ENCODE data around the gene IFNL2.
"Not testable (repeated sequence)": the region's sequence is repeated elsewhere in the genome, so short reads cannot be mapped to it uniquely, and the experiment has no call there.

The IFNL2 gene

GRCh38 chr19:39251081-39251480, 17.1 kb upstream of the IFNL2 start:
- in situ Hi-C loops (cut with HindIII; ENCODE audit: low pct_ligation_motif_present, low pct_unique_long_range_greater_than_20kb, low sequenced_read_pairs), result no loop called here
- no peak for DNase-seq

- DNase-seq, result no peak
- in situ Hi-C loops (cut with HindIII; ENCODE audit: low pct_ligation_motif_present, low pct_unique_long_range_greater_than_20kb, low sequenced_read_pairs), result no loop called here
Measured at GRCh38 chr19:39251846-39252245, 16.4 kb upstream of the IFNL2 start.

GRCh38 chr19:39252458-39252857, 15.7 kb upstream of the IFNL2 start:
- in situ Hi-C loops (cut with HindIII; ENCODE audit: low pct_ligation_motif_present, low pct_unique_long_range_greater_than_20kb, low sequenced_read_pairs), result no loop called here
- no peak for DNase-seq

- DNase-seq, result no peak
- in situ Hi-C loops (cut with HindIII; ENCODE audit: low pct_ligation_motif_present, low pct_unique_long_range_greater_than_20kb, low sequenced_read_pairs), result no loop called here
Measured at GRCh38 chr19:39253374-39254149, 14.6 kb upstream of the IFNL2 start.

- DNase-seq, result no peak
- in situ Hi-C loops (cut with HindIII; ENCODE audit: low pct_ligation_motif_present, low pct_unique_long_range_greater_than_20kb, low sequenced_read_pairs), result no loop called here
Measured at GRCh38 chr19:39254531-39255345, 13.5 kb upstream of the IFNL2 start.

GRCh38 chr19:39257227-39257626, 11.0 kb upstream of the IFNL2 start:
- in situ Hi-C loops (cut with HindIII; ENCODE audit: low pct_ligation_motif_present, low pct_unique_long_range_greater_than_20kb, low sequenced_read_pairs), result no loop called here
- DNase-seq, result no peak

GRCh38 chr19:39261704-39262103, 6.5 kb upstream of the IFNL2 start:
- in situ Hi-C loops (cut with HindIII; ENCODE audit: low pct_ligation_motif_present, low pct_unique_long_range_greater_than_20kb, low sequenced_read_pairs), result no loop called here
- no peak for DNase-seq

- no peak for DNase-seq
- in situ Hi-C loops (cut with HindIII; ENCODE audit: low pct_ligation_motif_present, low pct_unique_long_range_greater_than_20kb, low sequenced_read_pairs), result no loop called here
Measured at GRCh38 chr19:39262496-39262895, 5.7 kb upstream of the IFNL2 start.

GRCh38 chr19:39263912-39264305, 4.3 kb upstream of the IFNL2 start:
- in situ Hi-C loops (cut with HindIII; ENCODE audit: low pct_ligation_motif_present, low pct_unique_long_range_greater_than_20kb, low sequenced_read_pairs), result no loop called here
- DNase-seq, result no peak

GRCh38 chr19:39264306-39265290, 3.6 kb upstream of the IFNL2 start:
- in situ Hi-C loops (cut with HindIII; ENCODE audit: low pct_ligation_motif_present, low pct_unique_long_range_greater_than_20kb, low sequenced_read_pairs), result no loop called here

GRCh38 chr19:39265321-39265916, 2.8 kb upstream of the IFNL2 start:
- in situ Hi-C loops (cut with HindIII; ENCODE audit: low pct_ligation_motif_present, low pct_unique_long_range_greater_than_20kb, low sequenced_read_pairs), result no loop called here
- no peak for DNase-seq

More at GRCh38 chr19:39264306-39265290, 3.6 kb upstream of the IFNL2 start:
- DNase-seq, result no peak

- in situ Hi-C loops (cut with HindIII; ENCODE audit: low pct_ligation_motif_present, low pct_unique_long_range_greater_than_20kb, low sequenced_read_pairs); DNase-seq: not testable (repeated sequence)
Measured at GRCh38 chr19:39268531-39269223, 481 bp downstream of the IFNL2 start.

- in situ Hi-C loops (cut with HindIII; ENCODE audit: low pct_ligation_motif_present, low pct_unique_long_range_greater_than_20kb, low sequenced_read_pairs); DNase-seq: not testable (repeated sequence)
Measured at GRCh38 chr19:39269369-39269768, 1.2 kb downstream of the IFNL2 start.

GRCh38 chr19:39270036-39270871, 2.1 kb downstream of the IFNL2 start:
- DNase-seq, result no peak
- in situ Hi-C loops (cut with HindIII; ENCODE audit: low pct_ligation_motif_present, low pct_unique_long_range_greater_than_20kb, low sequenced_read_pairs), result no loop called here

GRCh38 chr19:39273859-39274258, 5.7 kb downstream of the IFNL2 start:
- in situ Hi-C loops (cut with HindIII; ENCODE audit: low pct_ligation_motif_present, low pct_unique_long_range_greater_than_20kb, low sequenced_read_pairs); DNase-seq: not testable (repeated sequence)

GRCh38 chr19:39275578-39275977, 7.4 kb downstream of the IFNL2 start:
- no peak for DNase-seq
- in situ Hi-C loops (cut with HindIII; ENCODE audit: low pct_ligation_motif_present, low pct_unique_long_range_greater_than_20kb, low sequenced_read_pairs), result no loop called here

GRCh38 chr19:39276740-39277139, 8.5 kb downstream of the IFNL2 start:
- in situ Hi-C loops (cut with HindIII; ENCODE audit: low pct_ligation_motif_present, low pct_unique_long_range_greater_than_20kb, low sequenced_read_pairs), result no loop called here
- DNase-seq, result no peak

Measured in ACHN (cell line).